NB4 (cell line): Measurements from ENCODE around the gene PSMD13.

Experiments used
- DNase-seq: peaks from one replicate; pipeline ENCODE4 v3.0.0; 2010; ENCODE audit warnings: low read depth
- H3K4me3 ChIP-seq: one replicate; pipeline ENCODE4 v1.5.1; 2011; ENCODE audit warnings: mild to moderate bottlenecking, low read depth, low read length, moderate library complexity
- MYC ChIP-seq: IDR thresholded peaks from 2 replicates; pipeline ENCODE4 v1.6.1; 2011; ENCODE audit warnings: low read depth, low read length
- POLR2A ChIP-seq: IDR thresholded peaks from 2 replicates; pipeline ENCODE4 v1.6.1; 2011; ENCODE audit warnings: mild to moderate bottlenecking; ENCODE audit not compliant: insufficient read length; ENCODE audit errors: extremely low read depth
- TF ChIP-seq, protein P1 (sequence below): IDR thresholded peaks from one replicate; pipeline ENCODE4 v1.5.1; 2012; ENCODE audit warnings: low read depth, low read length
- TF ChIP-seq, protein P2 (sequence below): IDR thresholded peaks from 2 replicates; pipeline ENCODE4 v1.6.1; 2011; ENCODE audit warnings: low read depth, low read length

Gene PSMD13

DNA sequence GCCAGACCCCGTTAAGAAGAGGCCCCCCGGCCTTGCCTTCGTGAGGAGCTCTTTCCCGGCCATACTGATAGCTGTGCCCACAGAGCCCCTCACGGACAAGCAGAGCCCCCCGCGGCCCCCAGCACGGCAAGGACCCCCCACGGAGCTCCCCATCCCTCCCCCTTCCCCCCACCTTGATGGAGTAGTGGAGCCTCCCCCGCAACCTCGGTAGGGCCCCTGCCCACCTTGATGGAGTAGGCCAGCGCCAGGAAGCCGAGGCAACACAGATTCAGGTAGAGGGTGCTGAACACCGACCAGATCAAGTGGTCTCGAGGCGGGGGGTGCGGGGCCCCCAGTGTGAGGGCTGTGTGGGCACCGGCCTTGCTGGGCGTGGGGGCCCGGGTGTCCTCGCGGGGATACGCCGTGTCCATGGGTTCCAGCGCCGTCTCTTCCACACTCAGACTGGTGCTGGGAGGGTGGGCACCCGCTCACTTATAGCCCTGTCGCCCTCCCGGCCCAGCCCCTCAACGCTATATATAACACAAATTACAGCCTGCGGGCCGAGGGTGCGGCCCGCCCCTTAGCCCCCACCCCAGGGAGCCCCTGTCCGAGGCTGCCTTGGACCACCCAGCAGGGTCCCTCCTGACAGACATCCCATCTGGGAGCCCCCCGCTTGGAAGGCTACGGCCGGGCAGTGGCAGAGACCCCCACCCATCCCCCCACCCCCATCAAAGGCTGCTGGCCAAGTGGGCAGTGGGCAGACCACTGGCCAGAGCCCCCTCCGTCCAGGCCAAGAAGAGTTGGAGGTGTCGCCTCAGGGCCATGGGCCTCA is 62.5 kb downstream of the PSMD13 start, which contains the start of gene IFITM5:
TSS of gene IFITM5 (minus strand) at position 446 of the 811 bp plus-strand sequence. CDS start at position 410, 36 bp downstream.
- DNase-seq = no peak
- TF ChIP-seq, protein P1, sequence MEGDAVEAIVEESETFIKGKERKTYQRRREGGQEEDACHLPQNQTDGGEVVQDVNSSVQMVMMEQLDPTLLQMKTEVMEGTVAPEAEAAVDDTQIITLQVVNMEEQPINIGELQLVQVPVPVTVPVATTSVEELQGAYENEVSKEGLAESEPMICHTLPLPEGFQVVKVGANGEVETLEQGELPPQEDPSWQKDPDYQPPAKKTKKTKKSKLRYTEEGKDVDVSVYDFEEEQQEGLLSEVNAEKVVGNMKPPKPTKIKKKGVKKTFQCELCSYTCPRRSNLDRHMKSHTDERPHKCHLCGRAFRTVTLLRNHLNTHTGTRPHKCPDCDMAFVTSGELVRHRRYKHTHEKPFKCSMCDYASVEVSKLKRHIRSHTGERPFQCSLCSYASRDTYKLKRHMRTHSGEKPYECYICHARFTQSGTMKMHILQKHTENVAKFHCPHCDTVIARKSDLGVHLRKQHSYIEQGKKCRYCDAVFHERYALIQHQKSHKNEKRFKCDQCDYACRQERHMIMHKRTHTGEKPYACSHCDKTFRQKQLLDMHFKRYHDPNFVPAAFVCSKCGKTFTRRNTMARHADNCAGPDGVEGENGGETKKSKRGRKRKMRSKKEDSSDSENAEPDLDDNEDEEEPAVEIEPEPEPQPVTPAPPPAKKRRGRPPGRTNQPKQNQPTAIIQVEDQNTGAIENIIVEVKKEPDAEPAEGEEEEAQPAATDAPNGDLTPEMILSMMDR = no peak
- TF ChIP-seq POLR2A (no peak), MYC (no peak)
- TF ChIP-seq, protein P2, sequence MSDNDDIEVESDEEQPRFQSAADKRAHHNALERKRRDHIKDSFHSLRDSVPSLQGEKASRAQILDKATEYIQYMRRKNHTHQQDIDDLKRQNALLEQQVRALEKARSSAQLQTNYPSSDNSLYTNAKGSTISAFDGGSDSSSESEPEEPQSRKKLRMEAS = no peak
- H3K4me3 ChIP-seq = no peak within 1 kb of the TSS

DNA sequence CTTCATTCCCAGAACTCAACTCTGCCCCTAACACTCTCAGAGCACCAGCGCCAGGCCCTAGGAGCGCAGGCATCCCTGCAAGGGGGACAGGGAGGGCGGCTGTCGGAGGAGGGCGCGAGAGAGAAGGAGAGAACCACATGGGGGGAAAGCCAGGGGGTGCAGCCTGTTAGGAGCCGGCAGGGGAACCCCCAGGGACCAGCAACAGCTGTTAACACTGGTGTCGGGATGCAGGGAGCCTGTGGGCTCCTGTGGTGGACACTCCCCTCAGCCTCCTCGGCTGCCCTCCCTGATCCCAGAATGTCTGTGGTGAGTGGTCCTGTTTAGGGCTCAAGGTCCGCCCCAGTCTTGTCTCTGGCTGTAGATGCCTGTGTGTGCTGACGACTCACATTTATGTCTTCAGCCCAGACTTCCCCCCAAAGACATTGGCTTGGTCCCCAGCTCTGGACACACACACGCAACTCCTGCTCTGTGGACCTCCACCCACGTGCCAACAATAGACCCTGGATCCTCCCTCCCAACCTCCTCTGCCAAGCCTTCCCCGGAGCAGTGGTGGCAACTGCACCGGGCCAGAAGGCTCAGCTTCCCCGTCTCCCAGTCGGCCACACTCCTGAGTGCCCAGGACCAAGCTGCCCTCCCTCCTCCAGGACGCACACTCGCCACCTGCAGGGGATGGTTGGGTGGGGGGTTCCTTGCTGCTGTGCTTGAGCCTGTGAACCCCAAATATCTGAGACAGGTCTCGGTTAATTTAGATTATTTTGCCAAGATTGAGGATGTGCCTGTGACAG is 63.4 kb downstream of the PSMD13 start:
- DNase-seq = no peak
- H3K4me3 ChIP-seq = no peak overlapping the region
- TF ChIP-seq MYC = no peak
- TF ChIP-seq, protein P1 = peak; percentile 9
